GM12865 (cell line): ENCODE measurements around the gene BAIAP2.

Experiments
- DNase-seq: peaks from one replicate; pipeline ENCODE4 v3.0.0; 2010; ENCODE audit warnings: low read depth
- H3K4me3 ChIP-seq: 2 replicates; pipeline ENCODE4 v1.5.1; 2011; ENCODE audit warnings: mild to moderate bottlenecking, low read depth, low read length, control low read depth
- TF ChIP-seq, protein P1 (sequence below): IDR thresholded peaks from 2 replicates; pipeline ENCODE4 v1.5.1; 2011; ENCODE audit warnings: low read length, control low read depth, low read depth, inconsistent platforms; ENCODE audit not compliant: insufficient read depth; ENCODE audit errors: missing control alignments

Gene BAIAP2

DNA sequence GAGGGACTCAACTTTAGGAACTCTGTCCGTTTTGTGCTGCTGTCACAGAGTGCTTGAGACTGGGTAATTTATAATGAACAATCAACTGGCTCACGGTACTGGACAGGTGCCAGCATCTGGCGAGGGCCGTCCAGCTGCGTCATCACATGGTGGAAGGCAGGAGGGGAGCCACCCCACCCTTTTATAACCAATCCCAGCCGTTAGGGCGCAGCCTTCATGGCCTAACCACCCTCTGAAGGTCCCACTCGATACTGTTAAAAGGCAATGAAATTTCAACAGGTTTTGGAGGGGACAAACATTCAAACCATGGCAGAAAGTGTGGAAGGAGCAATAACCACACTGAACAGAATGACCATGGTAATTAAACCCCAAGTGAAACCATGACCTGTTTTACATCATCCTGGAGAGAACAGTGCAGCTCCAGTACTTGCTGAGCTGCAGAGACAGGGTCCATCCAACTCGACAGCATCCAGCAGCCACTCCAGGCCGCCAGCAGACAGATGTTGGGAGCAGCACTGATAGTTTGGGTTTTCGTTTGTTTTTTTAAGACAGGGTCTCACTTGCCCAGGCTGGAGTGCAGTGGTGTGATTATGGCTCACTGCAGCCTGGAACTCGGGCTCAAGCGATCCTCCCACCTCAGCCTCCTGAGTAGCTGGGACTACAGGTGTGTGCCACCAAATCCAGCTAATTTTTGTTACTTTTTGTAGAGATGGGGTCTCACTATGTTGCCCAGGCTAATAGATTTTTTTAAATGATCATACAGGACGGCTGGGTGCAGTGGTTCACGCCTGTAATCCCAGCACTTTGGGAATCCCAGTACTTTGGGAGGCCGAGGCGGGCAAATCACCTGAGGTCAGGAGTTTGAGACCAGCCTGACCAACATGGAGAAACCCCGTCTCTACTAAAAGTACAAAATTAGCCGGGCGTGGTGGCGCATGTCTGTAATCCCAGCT is 32.3 kb upstream of the BAIAP2 start:
- no peak overlapping the region for H3K4me3 ChIP-seq
- TF ChIP-seq, protein P1, sequence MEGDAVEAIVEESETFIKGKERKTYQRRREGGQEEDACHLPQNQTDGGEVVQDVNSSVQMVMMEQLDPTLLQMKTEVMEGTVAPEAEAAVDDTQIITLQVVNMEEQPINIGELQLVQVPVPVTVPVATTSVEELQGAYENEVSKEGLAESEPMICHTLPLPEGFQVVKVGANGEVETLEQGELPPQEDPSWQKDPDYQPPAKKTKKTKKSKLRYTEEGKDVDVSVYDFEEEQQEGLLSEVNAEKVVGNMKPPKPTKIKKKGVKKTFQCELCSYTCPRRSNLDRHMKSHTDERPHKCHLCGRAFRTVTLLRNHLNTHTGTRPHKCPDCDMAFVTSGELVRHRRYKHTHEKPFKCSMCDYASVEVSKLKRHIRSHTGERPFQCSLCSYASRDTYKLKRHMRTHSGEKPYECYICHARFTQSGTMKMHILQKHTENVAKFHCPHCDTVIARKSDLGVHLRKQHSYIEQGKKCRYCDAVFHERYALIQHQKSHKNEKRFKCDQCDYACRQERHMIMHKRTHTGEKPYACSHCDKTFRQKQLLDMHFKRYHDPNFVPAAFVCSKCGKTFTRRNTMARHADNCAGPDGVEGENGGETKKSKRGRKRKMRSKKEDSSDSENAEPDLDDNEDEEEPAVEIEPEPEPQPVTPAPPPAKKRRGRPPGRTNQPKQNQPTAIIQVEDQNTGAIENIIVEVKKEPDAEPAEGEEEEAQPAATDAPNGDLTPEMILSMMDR = no peak
- DNase-seq = no peak

DNA sequence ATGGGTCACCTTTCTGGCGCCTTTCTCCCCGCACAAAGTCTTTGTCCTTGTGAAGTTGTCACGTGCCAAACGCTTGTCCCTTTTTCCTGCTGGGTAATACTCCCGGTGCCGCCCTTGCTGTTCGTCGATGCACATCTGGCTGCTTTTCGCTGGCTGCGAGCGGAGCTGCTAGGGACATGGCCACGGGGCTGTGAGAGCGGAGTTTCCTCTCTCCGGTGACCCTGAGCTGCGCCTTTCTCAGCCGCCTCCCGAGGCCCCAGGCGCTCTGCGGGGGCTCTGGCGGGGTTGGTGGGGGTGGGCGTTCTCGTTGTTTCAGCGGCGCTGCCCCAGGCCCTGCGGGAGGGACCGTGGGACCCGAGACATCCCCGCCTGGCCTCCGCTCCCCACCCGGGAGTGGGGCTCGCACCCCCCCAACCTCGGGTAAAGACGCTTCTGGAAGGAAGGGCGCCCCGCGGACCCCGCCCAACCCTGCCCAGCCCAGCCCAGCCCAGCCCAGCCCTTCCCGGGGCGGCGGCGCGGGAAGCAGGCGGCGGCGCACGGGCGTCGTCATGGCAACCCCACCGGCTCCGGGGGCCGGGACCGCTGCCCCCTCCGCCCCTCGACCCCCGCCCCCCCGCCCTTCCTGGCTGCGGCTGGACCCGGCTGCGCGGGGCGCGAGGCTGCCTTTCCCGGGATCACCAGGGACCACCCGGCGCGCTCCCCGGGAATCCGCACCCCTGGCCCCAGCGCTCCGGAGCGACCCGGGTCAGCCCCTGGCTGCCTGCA is 31.1 kb upstream of the BAIAP2 start:
- H3K4me3 ChIP-seq = no peak overlapping the region
- TF ChIP-seq, protein P1 = no peak

DNA sequence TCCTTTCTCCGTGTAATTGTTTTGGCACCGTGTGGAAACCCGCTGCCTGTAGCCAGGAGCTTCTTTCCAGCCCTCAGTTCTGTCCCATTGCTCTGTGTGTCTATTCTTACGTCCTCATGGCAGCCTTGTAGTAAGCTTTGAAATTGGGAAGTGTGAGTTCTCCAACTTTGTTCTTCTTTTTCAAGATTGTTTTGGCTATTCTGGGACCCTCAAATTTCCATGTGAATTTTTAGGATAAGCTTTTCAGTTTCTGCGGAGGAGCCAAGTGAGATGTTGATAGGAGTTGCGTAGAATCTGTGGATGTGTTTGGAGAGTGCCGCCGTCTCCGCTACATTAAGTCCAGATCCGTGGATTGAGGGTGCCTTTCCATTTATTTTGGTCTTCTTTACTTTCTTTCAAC is 28.1 kb upstream of the BAIAP2 start:
- TF ChIP-seq, protein P1 = no peak
- DNase-seq = no peak
- no peak overlapping the region for H3K4me3 ChIP-seq

More for the DNA sequence above, 31.1 kb upstream of the BAIAP2 start:
- DNase-seq = no peak

DNA sequence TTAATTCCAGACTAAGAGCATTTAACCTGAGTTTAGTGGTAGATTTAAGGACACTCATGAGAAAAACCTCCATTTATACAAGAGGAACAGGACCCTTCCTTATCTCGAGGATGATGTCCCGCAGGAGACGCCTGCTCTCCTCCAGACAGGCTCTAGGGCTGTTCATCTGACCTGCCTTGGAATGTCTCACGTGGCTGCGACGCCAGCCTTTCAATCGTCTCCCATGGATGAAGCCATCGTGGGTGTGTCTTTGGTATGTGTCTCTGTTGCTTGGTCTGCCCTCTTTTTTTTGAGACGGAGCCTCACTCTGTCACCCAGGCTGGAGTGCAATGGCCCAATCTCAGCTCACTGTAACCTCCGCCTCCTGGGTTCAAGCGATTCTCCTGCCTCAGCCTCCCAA is 26.8 kb upstream of the BAIAP2 start:
- DNase-seq = no peak

DNA sequence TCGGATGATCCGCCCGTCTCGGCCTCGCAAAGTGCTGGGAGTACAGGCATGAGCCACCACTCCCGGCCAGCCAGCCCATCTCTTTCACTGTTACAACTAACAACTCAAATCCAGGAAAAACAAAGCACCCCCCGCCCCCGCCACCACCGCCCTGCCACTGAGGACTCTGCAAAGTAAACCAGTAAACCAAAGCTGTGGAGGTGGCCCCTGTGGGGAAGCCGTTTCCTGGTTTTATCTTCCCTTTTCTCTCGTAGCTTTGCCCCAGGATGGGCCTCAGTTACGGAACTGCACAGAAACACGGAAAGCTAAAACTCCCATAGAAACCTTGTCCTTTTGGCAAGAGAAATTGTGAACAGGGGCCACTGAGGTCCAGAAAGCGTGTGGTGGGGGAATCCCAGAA is 25.8 kb upstream of the BAIAP2 start:
- TF ChIP-seq, protein P1 = no peak
- H3K4me3 ChIP-seq = no peak overlapping the region
- no peak for DNase-seq

More for the DNA sequence above, 26.8 kb upstream of the BAIAP2 start:
- TF ChIP-seq, protein P1 = no peak
- no peak overlapping the region for H3K4me3 ChIP-seq

DNA sequence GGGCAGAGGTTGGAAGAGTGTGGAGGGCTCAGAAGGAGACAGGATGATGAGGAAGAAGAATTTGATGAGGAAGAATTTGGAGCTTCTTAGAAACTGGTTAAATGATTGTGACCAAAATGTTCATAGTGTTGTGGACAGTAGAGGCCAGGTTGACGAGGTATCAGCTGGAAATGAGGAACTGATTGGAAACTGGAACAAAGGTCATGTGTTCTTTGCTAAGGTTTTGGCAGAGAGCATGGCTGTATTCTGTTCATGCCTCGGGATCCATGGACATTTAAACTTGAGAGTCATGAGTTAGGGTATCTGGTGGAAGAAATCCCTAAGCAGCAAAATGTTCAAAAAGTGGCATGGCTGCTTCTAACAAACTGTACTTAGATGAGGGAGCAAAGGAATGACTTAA is 24.0 kb upstream of the BAIAP2 start:
- TF ChIP-seq, protein P1 = no peak
- H3K4me3 ChIP-seq = no peak overlapping the region
- DNase-seq = no peak
